Chondrocyte (in vitro differentiated cells): ENCODE results near the gene PABPN1. TPM values are rescaled to one million over a fixed set of nuclear protein-coding genes. Genes with fewer than 3 reads are reported as not detected.

ENCODE experiments used
- DNase-seq: peaks from one replicate; pipeline ENCODE4 v3.0.0; 2021; ENCODE audit warnings: mixed read lengths, low spot score
- H3K27ac Mint-ChIP-seq: one replicate; pipeline ENCODE4 v1.8.0; 2021; ENCODE audit warnings: mild to moderate bottlenecking, moderate library complexity, mixed read lengths; ENCODE audit not compliant: unreplicated experiment
- H3K27me3 Mint-ChIP-seq: 2 replicates; pipeline ENCODE4 v1.8.0; 2021; ENCODE audit warnings: low read depth, mixed read lengths
- H3K36me3 Mint-ChIP-seq: 2 replicates; pipeline ENCODE4 v1.8.0; 2021; ENCODE audit warnings: low read depth, mixed read lengths
- H3K4me1 Mint-ChIP-seq: 2 replicates; pipeline ENCODE4 v1.8.0; 2021; ENCODE audit warnings: low read depth, mild to moderate bottlenecking, mixed read lengths
- H3K4me3 Mint-ChIP-seq: one replicate; pipeline ENCODE4 v1.8.0; 2021; ENCODE audit warnings: mild to moderate bottlenecking, moderate library complexity, mixed read lengths; ENCODE audit not compliant: unreplicated experiment
- H3K9me3 Mint-ChIP-seq: 2 replicates; pipeline ENCODE4 v1.8.0; 2021; ENCODE audit warnings: low read depth, mixed read lengths
- total RNA-seq: library from RNA; stranded (reverse); gene quantifications from 3 replicates; pipeline ENCODE4 v1.2.1, GENCODE V29; 2021
- TF ChIP-seq, protein P1 (sequence below): fragments of 200-600 bp; sonication (generic); IDR thresholded peaks from 2 replicates; pipeline ENCODE4 v1.5.0; 2021; ENCODE audit warnings: antibody characterized with exemption, mild to moderate bottlenecking, moderate library complexity

PABPN1 gene
- total RNA-seq, 1 donor from 2014 or later = 135 TPM

DNA sequence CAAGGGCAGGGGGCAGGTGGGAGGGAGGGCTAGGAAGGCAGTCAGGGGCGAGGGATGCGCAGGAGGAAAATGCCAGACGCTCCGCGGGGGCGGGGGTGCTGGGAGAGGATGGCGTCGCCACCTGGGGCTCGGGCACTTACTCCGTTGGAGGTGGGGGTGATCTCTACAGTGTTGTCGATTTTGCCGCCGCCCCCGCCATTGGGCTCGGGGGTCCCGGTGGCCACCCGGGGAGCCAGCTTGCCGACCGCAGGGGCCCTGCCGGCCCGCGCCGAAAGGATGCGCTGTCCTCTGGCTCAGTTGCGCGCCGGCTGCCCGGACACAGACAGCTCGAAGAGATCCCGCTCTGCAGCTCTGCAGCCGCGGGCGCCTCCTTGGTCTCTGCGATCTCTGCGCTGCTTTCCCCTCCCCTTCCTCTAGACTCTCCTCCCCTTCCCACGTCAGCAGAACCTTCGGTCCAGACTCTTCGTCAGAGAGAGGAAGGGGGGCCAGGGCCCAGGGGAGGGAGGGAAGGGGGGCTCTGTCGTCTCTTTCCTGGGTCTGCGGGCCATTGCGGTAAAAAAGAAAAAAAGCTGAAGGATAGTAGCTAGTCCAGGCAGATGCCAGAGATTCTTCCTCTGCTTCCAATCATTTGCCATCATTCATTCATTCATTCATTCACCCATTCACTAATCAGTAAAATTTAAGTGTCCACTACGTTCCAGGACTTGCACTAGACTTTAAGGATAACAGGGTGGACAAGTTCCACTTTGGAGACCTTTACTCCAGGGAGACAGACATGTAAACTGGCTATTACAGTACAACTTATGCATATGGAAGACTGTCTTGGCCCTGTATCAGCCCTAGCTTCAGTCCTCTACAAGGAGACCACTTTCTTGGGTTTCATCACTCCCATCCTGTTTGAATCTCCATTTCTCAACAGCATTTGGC is 31.5 kb downstream of the PABPN1 start, which contains the start of gene SLC22A17:
TSS of gene SLC22A17 (minus strand) at position 382 of the 927 bp plus-strand sequence.
- H3K9me3 Mint-ChIP-seq = no peaks in the 10 kb centered on the region
- TF ChIP-seq, protein P1, sequence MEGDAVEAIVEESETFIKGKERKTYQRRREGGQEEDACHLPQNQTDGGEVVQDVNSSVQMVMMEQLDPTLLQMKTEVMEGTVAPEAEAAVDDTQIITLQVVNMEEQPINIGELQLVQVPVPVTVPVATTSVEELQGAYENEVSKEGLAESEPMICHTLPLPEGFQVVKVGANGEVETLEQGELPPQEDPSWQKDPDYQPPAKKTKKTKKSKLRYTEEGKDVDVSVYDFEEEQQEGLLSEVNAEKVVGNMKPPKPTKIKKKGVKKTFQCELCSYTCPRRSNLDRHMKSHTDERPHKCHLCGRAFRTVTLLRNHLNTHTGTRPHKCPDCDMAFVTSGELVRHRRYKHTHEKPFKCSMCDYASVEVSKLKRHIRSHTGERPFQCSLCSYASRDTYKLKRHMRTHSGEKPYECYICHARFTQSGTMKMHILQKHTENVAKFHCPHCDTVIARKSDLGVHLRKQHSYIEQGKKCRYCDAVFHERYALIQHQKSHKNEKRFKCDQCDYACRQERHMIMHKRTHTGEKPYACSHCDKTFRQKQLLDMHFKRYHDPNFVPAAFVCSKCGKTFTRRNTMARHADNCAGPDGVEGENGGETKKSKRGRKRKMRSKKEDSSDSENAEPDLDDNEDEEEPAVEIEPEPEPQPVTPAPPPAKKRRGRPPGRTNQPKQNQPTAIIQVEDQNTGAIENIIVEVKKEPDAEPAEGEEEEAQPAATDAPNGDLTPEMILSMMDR = peak; percentile 67

DNA sequence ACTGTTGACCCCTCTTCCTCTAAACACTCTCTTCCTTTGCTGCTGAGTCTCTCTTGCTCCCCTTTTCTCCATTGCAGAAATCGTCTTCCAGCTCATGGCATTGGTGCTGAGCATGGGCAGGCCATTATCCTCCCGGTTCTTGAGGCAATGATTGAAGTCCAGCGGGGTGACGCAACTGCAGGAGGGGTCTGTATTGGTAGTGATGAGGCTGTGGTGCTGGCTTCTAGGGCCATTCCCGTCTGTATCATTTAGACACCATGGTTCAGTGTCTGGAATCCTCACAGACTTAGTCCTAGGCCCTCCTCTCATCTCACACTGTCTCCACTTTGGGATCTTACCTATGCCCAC is 32.1 kb downstream of the PABPN1 start:
- peaks cover 9% of the 10 kb centered on the region for H3K36me3 Mint-ChIP-seq
- H3K27ac Mint-ChIP-seq = peak overlapping the region; percentile 42
- TF ChIP-seq, protein P1 = no peak
- no peaks in the 10 kb centered on the region for H3K27me3 Mint-ChIP-seq
- H3K4me1 Mint-ChIP-seq = peaks cover 11% of the 10 kb centered on the region
- H3K4me3 Mint-ChIP-seq = peak overlapping the region; percentile 73
- H3K9me3 Mint-ChIP-seq = no peaks in the 10 kb centered on the region
- DNase-seq = no peak

More for the DNA sequence above, 31.5 kb downstream of the PABPN1 start, which contains the start of gene SLC22A17:
- Mint-ChIP-seq H3K36me3 (peaks cover 9% of the 10 kb centered on the region), H3K27ac (peak within 1 kb of the TSS; percentile 42), H3K27me3 (no peaks in the 10 kb centered on the region), H3K4me1 (peaks cover 11% of the 10 kb centered on the region), H3K4me3 (peak within 1 kb of the TSS; percentile 73)
- DNase-seq = no peak

DNA sequence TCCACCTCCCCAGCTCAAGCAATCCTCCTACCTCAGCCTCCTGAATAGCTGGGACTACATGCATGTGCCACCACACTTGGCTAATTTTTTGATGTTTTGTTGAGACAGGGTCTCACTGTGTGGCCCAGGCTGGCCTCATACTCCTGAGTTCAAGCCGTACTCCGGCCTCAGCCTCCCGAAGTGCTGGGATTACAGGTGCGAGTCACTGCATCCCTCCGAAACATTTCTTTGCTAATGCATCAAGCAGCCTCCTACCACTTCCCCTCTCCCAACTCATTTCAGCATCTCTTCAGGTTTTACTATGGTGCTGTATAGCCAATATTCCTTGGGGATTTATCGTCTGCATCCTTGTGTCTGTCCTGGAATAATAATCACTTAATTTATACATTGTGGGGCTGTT is 33.7 kb downstream of the PABPN1 start:
- DNase-seq = no peak
- H3K4me3 Mint-ChIP-seq = no peak overlapping the region
- TF ChIP-seq, protein P1 = no peak
- H3K27ac Mint-ChIP-seq = no peak overlapping the region
- H3K27me3 Mint-ChIP-seq = no peaks in the 10 kb centered on the region
- H3K4me1 Mint-ChIP-seq = peaks cover 11% of the 10 kb centered on the region
- peaks cover 11% of the 10 kb centered on the region for H3K36me3 Mint-ChIP-seq
- no peaks in the 10 kb centered on the region for H3K9me3 Mint-ChIP-seq

DNA sequence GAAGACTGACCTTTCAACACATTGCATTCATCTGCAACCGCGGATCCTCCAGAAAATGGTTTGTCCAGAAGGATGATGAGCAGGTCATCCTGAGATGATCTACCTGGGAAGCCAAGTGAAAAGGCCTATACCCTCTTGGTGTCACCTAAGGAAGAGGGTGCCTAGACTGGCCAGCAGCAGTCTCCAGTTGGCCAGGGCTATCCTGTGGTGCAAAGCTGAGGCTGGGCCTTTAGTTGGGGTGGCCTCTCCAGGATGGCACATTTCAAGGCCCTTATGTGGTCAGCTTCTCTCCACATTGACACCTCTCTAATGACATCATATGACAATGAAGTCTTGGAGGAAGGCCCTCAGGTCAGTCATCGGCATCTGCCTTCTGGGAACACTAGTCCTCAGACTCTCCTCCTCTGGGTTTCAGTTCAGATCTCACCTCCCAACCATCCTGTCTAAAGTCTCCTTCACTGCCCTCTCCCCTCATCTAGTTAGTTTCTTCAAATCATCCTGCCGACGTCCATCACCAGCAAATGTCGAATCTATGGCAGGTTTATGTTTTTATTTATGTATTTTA is 34.7 kb downstream of the PABPN1 start:
- H3K36me3 Mint-ChIP-seq = peaks cover 12% of the 10 kb centered on the region
- no peaks in the 10 kb centered on the region for H3K9me3 Mint-ChIP-seq
- H3K4me3 Mint-ChIP-seq = no peak overlapping the region
- no peak for DNase-seq
- TF ChIP-seq, protein P1 = no peak
- H3K27me3 Mint-ChIP-seq = no peaks in the 10 kb centered on the region
- H3K4me1 Mint-ChIP-seq = peaks cover 12% of the 10 kb centered on the region
- H3K27ac Mint-ChIP-seq = no peak overlapping the region

DNA sequence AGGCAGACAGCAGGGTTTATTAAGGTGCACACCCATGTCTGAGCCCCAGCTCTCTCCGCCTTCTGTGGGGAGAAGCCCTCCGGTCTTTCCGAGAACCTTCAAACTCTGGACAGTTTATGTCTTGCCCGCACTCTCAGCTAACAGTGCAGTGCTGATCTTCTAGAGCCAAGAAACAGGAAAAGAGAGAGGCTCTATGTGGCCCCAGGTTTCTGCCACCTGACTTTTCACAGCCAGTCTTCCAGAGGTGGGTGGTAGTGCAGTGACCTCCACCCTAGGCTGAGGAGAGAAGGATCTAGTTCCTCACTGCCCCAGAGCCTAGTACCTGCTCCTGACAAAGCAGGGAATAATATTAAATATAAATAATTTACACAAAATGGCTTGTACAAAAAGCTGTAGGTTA is 35.4 kb downstream of the PABPN1 start:
- peaks cover 15% of the 10 kb centered on the region for H3K36me3 Mint-ChIP-seq
- H3K27ac Mint-ChIP-seq = no peak overlapping the region
- H3K4me3 Mint-ChIP-seq = no peak overlapping the region
- peaks cover 15% of the 10 kb centered on the region for H3K4me1 Mint-ChIP-seq
- H3K27me3 Mint-ChIP-seq = no peaks in the 10 kb centered on the region
- no peaks in the 10 kb centered on the region for H3K9me3 Mint-ChIP-seq
- TF ChIP-seq, protein P1 = no peak
- DNase-seq = no peak
